Activated effector memory CD4-positive, alpha-beta T cell treated with anti-CD3 and anti-CD28 coated beads, Interleukin-2, amount 50 U/mL, for 16 hours (primary cell): ENCODE data around the gene TMEM258.
A peak's percentile ranks its signal among the peaks of the same experiment; 100 is the strongest.

Experiments used
- DNase-seq: peaks from one replicate; pipeline ENCODE4 v3.0.0-alpha.2; 2020

The TMEM258 gene

GRCh38 chr11:61817471-61818202 lies 25.2 kb upstream of the TMEM258 start:
- DNase-seq: no peak

- DNase-seq: peak; percentile 89
These were observed 24.5 kb upstream of the TMEM258 start, which contains the start of gene FADS1 for GRCh38 chr11:61816736-61817455. TSS of gene FADS1 (minus strand) at chr11:61817003. CDS start at chr11:61816929, 74 bp downstream.

- peak; percentile 83 for DNase-seq
These were observed 23.7 kb upstream of the TMEM258 start for GRCh38 chr11:61815790-61816735.

- DNase-seq: peak; percentile 74
These were observed 22.8 kb upstream of the TMEM258 start for GRCh38 chr11:61814958-61815789.

GRCh38 chr11:61814247-61814957 lies 22.0 kb upstream of the TMEM258 start:
- DNase-seq: no peak

GRCh38 chr11:61812736-61813411 lies 20.5 kb upstream of the TMEM258 start:
- no peak for DNase-seq

- DNase-seq: no peak
These were observed 19.4 kb upstream of the TMEM258 start for GRCh38 chr11:61811831-61812230.

GRCh38 chr11:61810671-61811175 lies 18.3 kb upstream of the TMEM258 start:
- DNase-seq: no peak

GRCh38 chr11:61806785-61807184 lies 14.4 kb upstream of the TMEM258 start:
- no peak for DNase-seq

- no peak for DNase-seq
These were observed 12.7 kb upstream of the TMEM258 start for GRCh38 chr11:61805146-61805545.

- DNase-seq: no peak
These were observed 11.7 kb upstream of the TMEM258 start for GRCh38 chr11:61803889-61804647.

GRCh38 chr11:61802605-61803004 lies 10.2 kb upstream of the TMEM258 start:
- DNase-seq: no peak

GRCh38 chr11:61800331-61801281 lies 8.2 kb upstream of the TMEM258 start:
- DNase-seq: no peak

- DNase-seq: no peak
These were observed 7.4 kb upstream of the TMEM258 start for GRCh38 chr11:61799665-61800284.

- DNase-seq: peak; percentile 89
These were observed 5.0 kb upstream of the TMEM258 start for GRCh38 chr11:61797263-61797944.

- DNase-seq: no peak
These were observed 3.6 kb upstream of the TMEM258 start for GRCh38 chr11:61795876-61796526.

- no peak for DNase-seq
These were observed 3.1 kb upstream of the TMEM258 start for GRCh38 chr11:61795459-61795858.
